ENCODE data around the gene TES.
"Not testable (repeated sequence)": the region's sequence is repeated elsewhere in the genome, so short reads cannot be mapped to it uniquely, and the experiment has no call there.

Gene TES

DNA sequence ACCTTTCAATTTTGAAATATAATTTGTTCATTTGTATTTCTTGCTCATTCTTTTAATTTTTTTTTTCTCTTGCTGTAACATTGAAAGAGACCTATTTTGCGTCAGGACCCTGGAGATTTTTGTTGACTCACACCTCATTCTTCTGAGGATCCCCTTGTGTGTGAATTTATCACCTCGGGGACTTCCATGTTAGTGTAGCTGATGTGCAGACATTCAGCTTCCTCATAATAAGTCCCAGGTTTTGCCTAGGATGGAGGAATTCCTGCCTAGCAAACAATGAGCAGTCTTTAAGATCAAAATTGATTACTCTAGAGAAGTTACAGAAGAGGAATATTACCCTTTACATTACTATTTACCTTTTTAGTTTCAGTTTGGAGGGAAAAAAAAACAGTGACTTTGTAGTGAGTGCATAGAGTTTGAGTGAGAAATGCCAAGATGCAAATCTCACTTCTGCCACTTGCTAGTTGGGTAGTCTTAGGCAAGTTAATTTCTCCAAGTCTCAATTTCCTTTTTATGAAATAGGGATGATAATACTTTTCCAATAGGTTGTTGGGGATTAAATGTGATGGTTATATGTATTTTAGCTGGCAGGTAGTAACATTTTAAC is 14.3 kb downstream of the TES start:
- DNase-seq = no peak

DNA sequence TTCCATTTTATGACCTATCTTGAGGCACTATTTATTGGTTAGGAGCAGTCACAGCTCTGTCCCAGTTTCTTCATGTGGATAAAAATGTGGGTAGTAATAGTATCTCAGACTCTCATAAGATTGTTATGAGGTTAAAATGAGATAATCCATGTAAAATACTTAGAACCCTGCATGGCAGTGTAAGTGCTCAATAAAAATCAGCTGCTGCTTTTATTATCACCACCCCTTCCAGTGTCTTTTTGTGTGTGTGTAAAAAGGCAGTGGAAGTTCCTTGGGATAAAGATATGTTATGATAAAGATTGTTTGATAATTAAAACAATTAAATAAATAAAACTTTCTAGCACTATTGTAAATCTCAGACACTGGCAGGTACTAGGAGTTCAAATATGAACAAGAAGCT is 15.5 kb downstream of the TES start:
- DNase-seq = no peak

DNA sequence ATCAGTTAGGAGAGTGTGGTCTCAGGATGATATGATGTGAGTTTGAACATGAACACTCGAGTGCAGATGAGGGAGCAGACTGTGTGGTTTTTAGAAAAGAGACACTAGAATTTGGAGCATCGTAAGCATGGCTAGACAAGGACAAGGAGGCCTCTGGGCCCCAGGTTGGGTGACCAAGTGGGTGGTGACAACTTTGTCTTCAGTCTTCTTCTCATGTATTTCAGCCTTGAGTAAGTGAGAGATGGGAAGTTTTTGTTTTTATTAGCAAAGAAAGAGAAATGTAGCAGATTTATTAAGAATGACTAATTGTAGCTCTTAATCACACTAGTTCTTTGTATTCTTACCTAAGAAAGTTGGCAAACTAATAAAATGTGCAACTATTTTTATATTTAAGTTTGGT is 16.3 kb downstream of the TES start:
- no peak for DNase-seq

DNA sequence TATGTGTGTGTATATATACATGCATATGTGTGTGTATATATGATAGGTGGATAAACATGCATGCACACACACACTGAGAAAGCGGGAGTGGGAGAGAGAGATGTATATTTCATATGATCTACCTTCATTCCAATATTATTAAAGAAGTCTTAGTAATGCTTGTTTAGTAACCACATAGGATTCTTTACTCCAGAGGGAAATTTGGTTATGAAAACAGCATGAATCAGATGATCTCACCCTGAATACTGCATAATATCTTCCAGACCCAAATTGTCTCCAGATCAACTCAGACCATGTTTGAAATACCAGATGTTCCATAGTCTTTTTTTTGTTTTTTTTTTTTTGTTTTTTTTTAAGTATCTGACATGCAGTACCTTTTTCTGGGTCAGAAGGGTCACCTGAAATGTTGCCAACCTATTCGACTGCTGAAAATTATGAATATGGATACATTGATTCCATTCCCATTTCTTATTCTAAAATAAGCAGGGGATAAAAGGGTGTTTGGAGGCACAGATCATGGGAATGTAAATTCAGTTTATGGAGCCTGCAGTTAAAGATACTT is 17.4 kb downstream of the TES start:
- no peak for DNase-seq

- DNase-seq = no peak
These were observed 17.9 kb downstream of the TES start for GRCh38 chr7:116228241-116228640.

- DNase-seq = no peak
These were observed 19.0 kb downstream of the TES start for GRCh38 chr7:116229366-116229765.

- DNase-seq = no peak
These were observed 20.1 kb downstream of the TES start for GRCh38 chr7:116230191-116231005.

DNA sequence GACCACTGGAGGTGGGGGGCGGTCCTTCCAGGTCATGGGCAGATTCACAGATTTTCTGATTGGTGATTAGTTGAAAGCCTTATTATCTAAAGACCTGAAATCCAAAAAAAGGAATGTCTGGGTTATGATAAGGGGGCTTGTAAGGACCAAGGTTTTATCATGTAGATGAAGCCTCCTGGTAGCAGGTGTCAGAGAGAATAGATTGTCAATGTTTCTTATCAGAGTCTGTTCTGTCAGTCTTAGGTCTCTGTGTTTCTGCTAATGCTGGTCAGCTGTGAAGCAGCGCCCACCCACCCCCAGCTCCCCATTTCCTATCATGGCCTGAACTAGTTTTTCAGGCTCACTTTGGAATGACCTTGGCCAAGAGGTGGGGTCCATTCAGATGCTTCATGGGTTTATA is 21.2 kb downstream of the TES start:
- DNase-seq = no peak

DNA sequence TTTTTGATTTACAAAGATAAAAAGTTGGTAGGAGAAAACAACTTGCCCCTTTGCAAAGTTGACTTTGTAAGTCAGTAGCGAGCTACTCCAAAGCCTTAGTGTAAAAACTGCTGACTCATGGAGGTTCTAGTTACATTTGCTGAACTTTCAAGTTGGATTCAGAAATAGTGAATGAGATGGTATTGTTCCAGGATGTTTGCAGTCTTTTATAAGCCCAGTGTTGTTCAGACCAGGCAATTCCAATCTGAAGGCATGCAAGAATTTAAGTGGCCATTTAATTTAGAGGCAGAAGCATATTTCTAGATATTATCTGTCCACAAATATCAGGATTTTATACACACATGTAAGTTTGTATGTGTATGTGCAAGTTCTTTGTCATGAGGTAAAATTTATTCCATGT is 21.6 kb downstream of the TES start:
- DNase-seq = no peak

DNA sequence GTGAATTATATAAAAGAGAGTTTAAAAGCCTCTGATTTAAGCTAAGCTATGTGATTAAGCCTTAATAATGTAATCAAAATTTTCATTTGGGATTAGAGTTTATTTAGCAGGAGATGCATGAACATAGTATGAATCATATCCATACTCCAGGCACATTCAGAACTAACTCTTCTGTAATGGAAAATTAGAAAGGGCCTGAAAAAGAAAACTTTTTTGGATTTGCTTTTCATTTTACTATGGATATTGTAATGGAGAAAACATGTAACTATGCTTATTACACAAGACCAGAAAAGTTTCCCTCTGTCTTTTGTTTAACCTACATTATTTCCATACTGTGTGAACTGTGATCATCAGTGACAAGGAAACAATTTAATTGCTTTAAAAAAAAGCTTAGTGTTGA is 22.0 kb downstream of the TES start:
- DNase-seq = no peak

GRCh38 chr7:116232920-116233319 is 22.6 kb downstream of the TES start:
- no peak for DNase-seq

- no peak for DNase-seq
These were observed 24.3 kb downstream of the TES start for GRCh38 chr7:116234517-116235200.

GRCh38 chr7:116235380-116235779 is 25.0 kb downstream of the TES start:
- no peak for DNase-seq

DNA sequence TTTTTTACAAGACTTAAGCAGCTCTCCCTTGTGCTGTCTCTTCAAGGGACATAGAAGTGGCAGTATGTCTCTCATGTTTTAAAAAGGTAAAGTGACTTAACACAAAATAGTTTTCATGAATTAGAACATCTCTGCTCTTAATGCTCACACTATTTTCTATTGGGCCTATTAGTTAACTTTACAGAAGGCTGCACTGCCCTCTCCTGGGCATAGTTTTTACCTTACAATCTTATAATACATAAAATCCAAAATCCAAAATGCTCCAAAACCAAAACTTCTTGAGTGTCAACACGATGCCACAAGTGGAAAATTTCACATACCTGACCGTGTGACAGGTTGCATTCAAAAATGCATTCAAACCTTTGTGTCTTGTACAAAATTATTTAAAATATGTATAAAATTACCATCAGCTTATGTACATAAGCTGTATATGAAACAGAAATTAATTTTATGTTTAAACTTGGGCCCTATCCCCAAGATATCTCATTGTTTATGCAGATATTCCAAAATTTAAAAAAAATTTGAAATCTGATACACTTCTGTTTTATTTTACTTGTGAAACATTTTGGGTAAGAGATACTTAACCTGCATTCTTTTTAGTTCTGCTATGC is 25.8 kb downstream of the TES start:
- DNase-seq = peak; percentile 8 to 30 (median 15)

GRCh38 chr7:116239020-116239419 is 28.7 kb downstream of the TES start:
- no peak for DNase-seq

DNA sequence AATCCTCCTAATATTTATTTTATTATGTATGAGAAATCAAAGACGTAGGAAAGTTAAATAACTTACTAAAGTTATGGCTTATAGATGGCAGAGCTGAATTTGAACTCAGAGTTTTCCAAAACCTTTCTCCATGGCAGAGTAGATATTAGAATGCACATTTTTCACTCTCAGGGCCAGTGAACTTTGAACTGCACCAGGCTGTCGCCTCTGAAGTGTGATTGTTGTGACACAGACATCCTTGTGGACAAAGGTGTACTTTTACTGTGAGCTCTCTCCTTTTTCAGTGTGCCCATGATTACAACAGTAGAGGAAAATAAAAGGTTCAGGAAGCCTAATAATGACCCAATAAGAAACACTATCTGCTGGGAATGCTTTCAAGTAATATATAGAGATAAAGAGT is 29.1 kb downstream of the TES start:
- no peak for DNase-seq

DNA sequence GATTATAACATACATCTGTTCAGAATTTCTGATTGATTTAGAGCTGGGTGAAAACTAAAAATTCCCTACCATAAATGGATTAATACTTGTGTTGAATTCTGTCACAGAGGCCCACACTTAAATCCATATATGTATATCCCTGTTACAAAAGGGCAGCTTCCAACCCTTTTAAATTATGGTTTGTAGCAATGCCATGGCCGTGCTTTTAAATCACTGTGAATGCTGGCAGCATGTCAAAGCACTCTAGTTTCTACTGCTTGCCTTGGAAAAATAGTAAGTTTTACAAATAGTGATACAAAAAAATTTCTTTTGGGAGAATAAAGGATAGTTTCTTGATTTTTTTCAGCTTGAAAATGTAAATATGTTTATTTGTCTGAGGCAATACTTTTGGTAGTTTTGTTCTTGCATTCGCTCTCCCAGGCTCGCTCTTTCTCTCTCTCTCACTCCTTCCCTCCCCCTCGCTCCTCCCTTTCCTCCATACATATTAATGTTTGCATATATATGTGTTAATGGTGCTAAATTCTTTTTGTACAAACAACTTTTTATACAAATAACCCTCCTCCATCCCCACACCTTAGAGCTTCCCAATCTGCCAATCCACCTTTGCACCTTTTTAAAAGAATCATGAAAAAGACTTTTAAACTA is 29.8 kb downstream of the TES start:
- no peak for DNase-seq

DNA sequence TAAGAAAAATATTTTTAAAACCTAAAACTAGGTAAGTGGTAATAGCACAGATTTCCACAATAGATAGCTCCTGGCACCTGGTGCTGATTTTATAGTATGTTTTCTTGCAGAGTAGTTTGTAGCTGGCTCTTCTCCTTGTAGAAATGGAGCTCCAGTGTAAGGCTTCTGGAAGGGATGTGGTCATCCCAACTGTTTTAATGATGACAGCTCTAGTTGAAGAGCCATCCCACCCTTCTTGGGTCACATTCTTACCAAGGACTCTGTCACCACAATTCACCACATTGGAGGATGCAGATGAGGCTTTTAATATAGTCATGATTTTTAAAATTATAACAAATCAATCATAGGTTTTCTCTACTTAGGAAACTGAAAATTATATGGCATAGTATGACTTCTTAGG is 31.0 kb downstream of the TES start:
- no peak for DNase-seq

DNA sequence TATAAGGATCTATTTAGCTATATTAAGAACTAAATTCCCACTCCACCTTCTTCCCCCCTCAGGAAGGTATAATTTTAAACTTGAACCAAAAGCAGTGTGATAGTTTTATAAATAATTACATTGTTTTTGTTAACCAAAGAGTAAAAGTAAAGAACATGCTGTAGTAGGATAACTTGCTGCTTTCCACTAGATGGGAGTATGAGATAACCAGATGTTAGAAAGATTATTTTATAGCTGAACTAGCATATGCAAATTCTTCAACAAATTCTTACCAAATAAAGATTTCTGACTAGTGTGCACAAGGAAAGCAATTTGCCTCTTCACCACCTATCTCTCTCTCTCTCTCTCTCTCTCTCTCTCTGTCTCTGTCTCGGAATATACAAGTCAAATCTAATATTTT is 31.8 kb downstream of the TES start:
- DNase-seq = no peak

DNA sequence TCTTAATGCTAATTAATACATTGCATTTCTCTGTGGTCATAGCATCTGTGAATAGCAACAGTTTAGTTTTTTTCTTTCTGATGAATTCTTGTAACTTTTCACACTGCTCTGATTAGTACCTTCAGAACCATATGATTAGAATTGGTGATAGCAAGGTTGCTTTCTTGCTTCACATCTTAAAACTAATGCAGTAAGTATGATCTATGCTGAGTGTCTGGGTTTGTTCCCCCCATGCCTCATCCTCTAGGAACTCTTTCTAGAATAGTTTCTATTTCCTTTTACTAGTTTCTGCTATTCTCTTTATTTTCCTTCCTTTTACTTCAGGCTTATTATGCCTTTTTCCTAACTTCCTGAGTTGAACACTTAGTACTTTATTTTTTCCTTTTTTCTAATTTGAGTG is 32.4 kb downstream of the TES start:
- DNase-seq = no peak

GRCh38 chr7:116244803-116245202 is 34.5 kb downstream of the TES start:
- not testable (repeated sequence) for DNase-seq

DNA sequence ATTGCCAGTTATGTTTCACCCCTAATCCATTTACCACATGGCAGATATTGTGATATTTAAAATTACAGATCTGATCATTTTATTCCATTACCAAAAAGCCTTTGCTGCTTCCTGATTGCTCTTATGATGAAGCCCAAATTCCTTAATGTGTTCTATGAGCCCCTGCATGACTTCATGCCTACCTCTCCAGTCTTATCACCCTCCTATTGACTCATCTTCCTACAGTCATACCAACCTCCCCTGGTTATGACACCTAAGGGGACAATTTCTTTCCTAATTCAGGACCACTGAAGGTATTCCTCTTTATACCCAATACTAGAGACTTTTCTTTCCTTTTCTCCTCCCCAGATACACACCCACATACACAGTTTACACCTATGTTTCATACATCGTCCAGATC is 36.0 kb downstream of the TES start:
- DNase-seq = no peak

- no peak for DNase-seq
These were observed 39.7 kb downstream of the TES start for GRCh38 chr7:116249969-116250553.

Data from activated CD4-positive, CD25-positive, alpha-beta regulatory T cell (primary cell).